Superior temporal gyrus (tissue), 1 donor: ENCODE measurements around the gene INPPL1.

ENCODE experiments used
- DNase-seq: peaks from one replicate; pipeline ENCODE4 v3.0.0-alpha.2; 2016; ENCODE audit errors: extremely low spot score

INPPL1 gene

GRCh38 chr11:72280726-72281315 is 56.3 kb downstream of the INPPL1 start:
- DNase-seq = no peak

- no peak for DNase-seq
Measured at GRCh38 chr11:72283947-72284346, 59.4 kb downstream of the INPPL1 start.

GRCh38 chr11:72287293-72287692 is 62.7 kb downstream of the INPPL1 start:
- no peak for DNase-seq
